Prostate gland (tissue), 2 donors: ENCODE results near the gene ILK.

Experiments used
- POLR2A ChIP-seq: fragments of 450-650 bp; IDR thresholded peaks from one replicate; pipeline ENCODE4 v1.6.1; 2016; ENCODE audit warnings: antibody characterized with exemption, mild to moderate bottlenecking
- POLR2AphosphoS5 ChIP-seq: sonication (generic); formaldehyde crosslinking; IDR thresholded peaks from one replicate; pipeline ENCODE4 v1.6.1; 2017; ENCODE audit warnings: antibody characterized with exemption
- TF ChIP-seq, protein P1 (sequence below), 4 experiments: fragments of 200-600 bp in 2 of 4; fragments of 450-650 bp in 2 of 4; sonication (generic) in 2 of 4; IDR thresholded peaks; 1 replicate in 3 of 4; 2 replicates in 1 of 4; pipeline ENCODE4 v1.5.1; 2016 to 2019; ENCODE audit warnings: antibody characterized with exemption in 4 of 4, mild to moderate bottlenecking in 2 of 4, moderate library complexity in 2 of 4

DNA sequence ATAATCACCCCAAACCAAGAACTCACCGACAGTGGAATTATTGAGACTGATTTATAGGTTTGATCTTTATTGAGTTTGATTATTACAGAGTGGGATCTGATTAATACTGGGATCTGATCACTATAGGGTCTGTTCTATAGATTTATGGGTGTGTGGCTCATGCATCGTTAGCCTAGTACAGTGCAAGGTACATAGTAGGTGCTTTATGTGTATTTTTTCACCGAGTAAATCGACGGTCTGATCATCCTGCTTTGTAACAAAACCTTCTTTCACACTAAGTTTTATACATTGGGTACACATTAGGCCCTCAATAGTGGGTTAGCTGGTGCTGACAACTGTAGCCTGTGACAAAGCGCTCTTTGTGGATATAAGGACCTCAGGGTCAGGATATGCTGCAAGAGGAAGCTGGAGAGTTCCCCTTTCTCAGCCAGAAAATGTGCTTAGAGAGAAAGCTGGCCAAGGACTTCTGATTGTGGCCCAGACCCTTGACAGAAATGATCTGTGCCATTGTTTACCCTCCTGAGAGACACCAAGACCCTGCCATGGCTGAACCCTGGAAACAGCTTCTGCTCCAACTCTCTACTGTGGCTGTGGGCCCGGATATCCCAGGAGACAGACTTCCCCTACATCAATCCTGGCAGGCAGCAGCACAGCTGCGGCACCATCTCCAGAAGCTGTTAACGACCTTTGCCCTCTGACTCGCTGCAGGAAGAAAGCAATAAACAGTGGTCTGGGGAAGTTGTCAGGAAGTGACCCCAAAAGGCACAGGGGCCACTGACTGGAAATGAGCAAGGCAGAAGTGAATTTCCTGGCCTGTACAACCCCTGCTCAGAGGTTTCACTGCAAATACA lies 31.7 kb downstream of the ILK start:
- TF ChIP-seq, protein P1, sequence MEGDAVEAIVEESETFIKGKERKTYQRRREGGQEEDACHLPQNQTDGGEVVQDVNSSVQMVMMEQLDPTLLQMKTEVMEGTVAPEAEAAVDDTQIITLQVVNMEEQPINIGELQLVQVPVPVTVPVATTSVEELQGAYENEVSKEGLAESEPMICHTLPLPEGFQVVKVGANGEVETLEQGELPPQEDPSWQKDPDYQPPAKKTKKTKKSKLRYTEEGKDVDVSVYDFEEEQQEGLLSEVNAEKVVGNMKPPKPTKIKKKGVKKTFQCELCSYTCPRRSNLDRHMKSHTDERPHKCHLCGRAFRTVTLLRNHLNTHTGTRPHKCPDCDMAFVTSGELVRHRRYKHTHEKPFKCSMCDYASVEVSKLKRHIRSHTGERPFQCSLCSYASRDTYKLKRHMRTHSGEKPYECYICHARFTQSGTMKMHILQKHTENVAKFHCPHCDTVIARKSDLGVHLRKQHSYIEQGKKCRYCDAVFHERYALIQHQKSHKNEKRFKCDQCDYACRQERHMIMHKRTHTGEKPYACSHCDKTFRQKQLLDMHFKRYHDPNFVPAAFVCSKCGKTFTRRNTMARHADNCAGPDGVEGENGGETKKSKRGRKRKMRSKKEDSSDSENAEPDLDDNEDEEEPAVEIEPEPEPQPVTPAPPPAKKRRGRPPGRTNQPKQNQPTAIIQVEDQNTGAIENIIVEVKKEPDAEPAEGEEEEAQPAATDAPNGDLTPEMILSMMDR (IDR thresholded peaks at IDR 0.05): no peak
- TF ChIP-seq POLR2AphosphoS5: no peak
- TF ChIP-seq POLR2A: no peak
